GM19023 (cell line): ENCODE results near the gene PAM.

Experiments used
- ATAC-seq: cut with Tn5 transposase; IDR thresholded peaks from one replicate; pipeline ENCODE4 v1.9.1; 2021; ENCODE audit warnings: mild to moderate bottlenecking, moderate library complexity; ENCODE audit not compliant: unreplicated experiment

The PAM gene

GRCh38 chr5:102777099-102777498 lies 22.0 kb downstream of the PAM start:
- no peak for ATAC-seq

- ATAC-seq = no peak
Measured at GRCh38 chr5:102778478-102778877, 23.4 kb downstream of the PAM start.

GRCh38 chr5:102781359-102781758 lies 26.3 kb downstream of the PAM start:
- no peak for ATAC-seq

- ATAC-seq = no peak
Measured at GRCh38 chr5:102781786-102782185, 26.7 kb downstream of the PAM start.

GRCh38 chr5:102782217-102782872 lies 27.2 kb downstream of the PAM start:
- no peak for ATAC-seq

- ATAC-seq = no peak
Measured at GRCh38 chr5:102787134-102787533, 32.0 kb downstream of the PAM start.

GRCh38 chr5:102788788-102789187 lies 33.7 kb downstream of the PAM start:
- ATAC-seq = no peak

GRCh38 chr5:102789469-102789868 lies 34.4 kb downstream of the PAM start:
- no peak for ATAC-seq

GRCh38 chr5:102790748-102791147 lies 35.6 kb downstream of the PAM start:
- ATAC-seq = no peak

GRCh38 chr5:102792705-102793104 lies 37.6 kb downstream of the PAM start:
- ATAC-seq = no peak

- no peak for ATAC-seq
Measured at GRCh38 chr5:102794047-102794446, 38.9 kb downstream of the PAM start.

- ATAC-seq = no peak
Measured at GRCh38 chr5:102794677-102795331, 39.7 kb downstream of the PAM start.

- ATAC-seq = no peak
Measured at GRCh38 chr5:102795526-102795925, 40.4 kb downstream of the PAM start.

- ATAC-seq = no peak
Measured at GRCh38 chr5:102796009-102796408, 40.9 kb downstream of the PAM start.

- ATAC-seq = no peak
Measured at GRCh38 chr5:102796498-102796897, 41.4 kb downstream of the PAM start.

GRCh38 chr5:102797322-102797884 lies 42.3 kb downstream of the PAM start:
- ATAC-seq = no peak

GRCh38 chr5:102798104-102798785 lies 43.1 kb downstream of the PAM start:
- no peak for ATAC-seq

- ATAC-seq = no peak
Measured at GRCh38 chr5:102799017-102799416, 43.9 kb downstream of the PAM start.

- no peak for ATAC-seq
Measured at GRCh38 chr5:102800427-102800826, 45.3 kb downstream of the PAM start.

- no peak for ATAC-seq
Measured at GRCh38 chr5:102801371-102801770, 46.3 kb downstream of the PAM start.

GRCh38 chr5:102802708-102803458 lies 47.8 kb downstream of the PAM start:
- no peak for ATAC-seq
